H1 (cell line): Measurements from ENCODE around the gene GPR68. TPM values are rescaled to one million over a fixed set of nuclear protein-coding genes. Genes with fewer than 3 reads are reported as not detected.

Source experiments
- CTCF ChIA-PET: fragments of 300-600 bp; sonication (Branson Sonifier 250); formaldehyde crosslinking; loops from one replicate; lab custom pipeline; 2021; ENCODE audit not compliant: partially characterized antibody; lab: Charles Lee
- POLR2A ChIA-PET: fragments of 300-600 bp; sonication (Branson Sonifier 250); formaldehyde crosslinking; loops from one replicate; lab custom pipeline; 2021; ENCODE audit warnings: inconsistent platforms; ENCODE audit not compliant: partially characterized antibody; lab: Charles Lee
- DNase-seq, 2 experiments: peaks; one replicate each; pipeline versions ENCODE4 v3.0.0 to v3.0.0-alpha.2; 2010 to 2022; ENCODE audit warnings: low spot score in 2 of 2, low read depth in 1 of 2, mixed read lengths in 1 of 2
- FAIRE-seq: peaks from 2 replicates; lab custom pipeline; 2011; peaks lifted over from hg19 to GRCh38; lab: Jason Lieb, UNC
- H2AFZ ChIP-seq: 2 replicates; pipeline ENCODE4 v1.8.1; 2012; ENCODE audit warnings: low read length, inconsistent platforms
- H2AK5ac ChIP-seq: 2 replicates; pipeline ENCODE4 v1.6.1; 2013; ENCODE audit warnings: low read depth, low read length
- H2BK120ac ChIP-seq: replicated peaks from 2 replicates; pipeline ENCODE3; 2013; ENCODE audit warnings: low read depth, low read length, inconsistent platforms
- H2BK12ac ChIP-seq: 2 replicates; pipeline ENCODE4 v1.6.1; 2013; ENCODE audit warnings: low read depth, low read length
- H2BK15ac ChIP-seq: 2 replicates; pipeline ENCODE4 v1.6.1; 2013; ENCODE audit warnings: low read length
- H2BK20ac ChIP-seq: 2 replicates; pipeline ENCODE4 v1.6.1; 2013; ENCODE audit warnings: low read length
- H2BK5ac ChIP-seq: 2 replicates; pipeline ENCODE4 v1.6.1; 2013; ENCODE audit warnings: low read depth, low read length
- H3K14ac ChIP-seq: 2 replicates; pipeline ENCODE4 v1.6.1; 2013; ENCODE audit warnings: inconsistent platforms; ENCODE audit not compliant: insufficient read length
- H3K18ac ChIP-seq: 2 replicates; pipeline ENCODE4 v1.6.1; 2013; ENCODE audit warnings: low read length; ENCODE audit errors: extremely low read depth
- H3K23ac ChIP-seq: 2 replicates; pipeline ENCODE4 v1.6.1; 2013; ENCODE audit warnings: inconsistent platforms; ENCODE audit not compliant: insufficient read length
- H3K23me2 ChIP-seq: 2 replicates; pipeline ENCODE4 v1.6.1; 2013; ENCODE audit warnings: low read depth, low read length
- H3K27ac ChIP-seq: 2 replicates; pipeline ENCODE4 v1.6.1; 2011; ENCODE audit warnings: low read depth, low read length, inconsistent platforms
- H3K27me3 ChIP-seq, 4 experiments: replicated peaks in 1 of 4; 1 replicate in 1 of 4; 2 replicates in 3 of 4; pipeline versions ENCODE4 v1.6.1 to v1.8.1; 2011 to 2013; ENCODE audit warnings: low read length in 3 of 4, mild to moderate bottlenecking in 3 of 4, inconsistent platforms in 2 of 4, mixed read lengths in 2 of 4, moderate library complexity in 1 of 4; ENCODE audit not compliant: control insufficient read depth in 3 of 4, insufficient read depth in 3 of 4; ENCODE audit errors: extremely low read depth in 1 of 4
- H3K36me3 ChIP-seq, 4 experiments: 2 replicates each; pipeline versions ENCODE4 v1.6.1 to v1.8.1; 2011 to 2013; ENCODE audit warnings: mild to moderate bottlenecking in 4 of 4, low read length in 3 of 4, moderate library complexity in 2 of 4, control low read depth in 1 of 4, inconsistent platforms in 1 of 4; ENCODE audit not compliant: insufficient read depth in 4 of 4, control insufficient read depth in 2 of 4
- H3K4ac ChIP-seq: replicated peaks from 2 replicates; pipeline ENCODE3; 2013; ENCODE audit warnings: low read length, low read depth, mixed read lengths, inconsistent platforms; ENCODE audit not compliant: insufficient read length
- H3K4me1 ChIP-seq, 4 experiments: replicated peaks in 1 of 4; 1 replicate in 1 of 4; 2 replicates in 3 of 4; pipeline versions ENCODE4 v1.6.1 to v1.8.1; 2011 to 2013; ENCODE audit warnings: low read length in 3 of 4, inconsistent platforms in 2 of 4, mixed read lengths in 1 of 4; ENCODE audit not compliant: insufficient read depth in 4 of 4, control insufficient read depth in 3 of 4
- H3K4me2 ChIP-seq, 2 experiments: 2 replicates each; pipeline versions ENCODE4 v1.6.1 to v1.8.1; 2011 to 2013; ENCODE audit warnings: low read depth in 2 of 2, low read length in 2 of 2, control low read depth in 1 of 2, inconsistent platforms in 1 of 2, mild to moderate bottlenecking in 1 of 2; ENCODE audit not compliant: insufficient read depth in 1 of 2
- H3K4me3 ChIP-seq, 4 experiments: fragments of 200-600, 300-600 bp in 1 of 4; sonication (generic), shearing (Covaris generic), sonication (Bioruptor Twin) in 1 of 4; 2 replicates each; pipeline versions ENCODE4 v1.5.1 to v1.8.1; 2011 to 2016; ENCODE audit warnings: low read length in 4 of 4, low read depth in 3 of 4, control low read depth in 2 of 4, inconsistent platforms in 2 of 4, mild to moderate bottlenecking in 2 of 4, mixed read lengths in 1 of 4, moderate library complexity in 1 of 4; ENCODE audit not compliant: insufficient read depth in 2 of 4; ENCODE audit errors: extremely low read depth in 1 of 4
- H3K56ac ChIP-seq: replicated peaks from 2 replicates; pipeline ENCODE3; 2013; ENCODE audit warnings: low read depth, mild to moderate bottlenecking, mixed read lengths, low read length, inconsistent platforms; ENCODE audit not compliant: insufficient read length
- H3K79me1 ChIP-seq: 2 replicates; pipeline ENCODE4 v1.6.1; 2013; ENCODE audit warnings: low read depth, low read length, control low read depth
- H3K79me2 ChIP-seq, 2 experiments: 2 replicates each; pipeline versions ENCODE4 v1.6.1 to v1.8.1; 2012 to 2013; ENCODE audit warnings: low read length in 2 of 2, mild to moderate bottlenecking in 2 of 2, inconsistent platforms in 1 of 2; ENCODE audit not compliant: insufficient read depth in 2 of 2, control insufficient read depth in 1 of 2
- H3K9ac ChIP-seq, 4 experiments: replicated peaks in 1 of 4; 1 replicate in 1 of 4; 2 replicates in 3 of 4; pipeline versions ENCODE4 v1.6.1 to v1.8.1; 2011 to 2013; ENCODE audit warnings: low read depth in 3 of 4, low read length in 3 of 4, control low read depth in 2 of 4, mild to moderate bottlenecking in 2 of 4, moderate library complexity in 2 of 4, inconsistent platforms in 1 of 4; ENCODE audit errors: extremely low read depth in 1 of 4
- H3K9me3 ChIP-seq, 2 experiments: 2 replicates each; pipeline versions ENCODE4 v1.6.1 to v1.8.1; 2012 to 2013; ENCODE audit warnings: mild to moderate bottlenecking in 2 of 2, moderate library complexity in 2 of 2, control low read depth in 1 of 2, inconsistent platforms in 1 of 2, low read depth in 1 of 2, low read length in 1 of 2, mixed read lengths in 1 of 2; ENCODE audit not compliant: insufficient read depth in 2 of 2
- H4K20me1 ChIP-seq, 2 experiments: replicated peaks in 1 of 2; 2 replicates each; pipeline versions ENCODE3 to v1.8.1; 2011 to 2013; ENCODE audit warnings: inconsistent platforms in 2 of 2, low read length in 2 of 2, mild to moderate bottlenecking in 1 of 2; ENCODE audit not compliant: insufficient read depth in 2 of 2, control insufficient read depth in 1 of 2
- H4K5ac ChIP-seq: 2 replicates; pipeline ENCODE4 v1.6.1; 2013; ENCODE audit warnings: low read length, low read depth, mixed read lengths, inconsistent platforms; ENCODE audit not compliant: insufficient read length
- H4K8ac ChIP-seq: 2 replicates; pipeline ENCODE4 v1.8.0; 2013; ENCODE audit warnings: mild to moderate bottlenecking, moderate library complexity, low read length, inconsistent platforms; ENCODE audit not compliant: insufficient read depth; ENCODE audit errors: extremely low read depth
- H4K91ac ChIP-seq: replicated peaks from 2 replicates; pipeline ENCODE3; 2013; ENCODE audit warnings: low read length, mixed read lengths, inconsistent platforms; ENCODE audit not compliant: insufficient read length
- SP4 ChIP-seq: IDR thresholded peaks from 2 replicates; pipeline ENCODE4 v1.6.1; 2012; ENCODE audit warnings: low read length, inconsistent platforms
- TEAD4 ChIP-seq: IDR thresholded peaks from 2 replicates; pipeline ENCODE4 v1.6.1; 2012; ENCODE audit warnings: low read depth, low read length, inconsistent platforms, mixed read lengths
- WGBS, 2 experiments: shearing (Covaris generic) in 1 of 2; methylation state at CpG; one replicate each; pipeline versions ENCODE4 v1.1.6 to v1.1.7; 2013 to 2015; ENCODE audit warnings: low lambda C conversion rate in 2 of 2, mixed read lengths in 2 of 2, inconsistent platforms in 1 of 2, low coverage in 1 of 2, missing lambda C conversion rate in 1 of 2; ENCODE audit not compliant: insufficient replicate concordance in 2 of 2, insufficient coverage in 1 of 2, insufficient read length in 1 of 2; ENCODE audit errors: extremely low coverage in 1 of 2, missing lambda C conversion rate in 1 of 2; 5-methylcytosine and 5-hydroxymethylcytosine counted together
- polyA plus RNA-seq, 7 experiments: library from polyadenylated mRNA; depleted of rRNA in 3 of 7; stranded (reverse) in 5 of 7; unstranded in 2 of 7; fragments of >200 nt in 5 of 7; fragments of 200-250 nt in 2 of 7; gene quantifications; 1 replicate in 5 of 7; 2 replicates in 1 of 7; 4 replicates in 1 of 7; pipeline versions ENCODE4 v1.2.1 to v1.2.3, GENCODE V29; 2011 to 2013; ENCODE audit warnings: missing spikeins in 2 of 7, mixed read lengths in 2 of 7
- total RNA-seq: library from RNA; stranded (reverse); fragmentation: NEBNext Ultra II Directional; extraction: Animal tissue kit (Norgen Biotek cat#: 25700); gene quantifications from 2 replicates; pipeline ENCODE4 v1.2.1, GENCODE V29; 2021

The GPR68 gene
- total and polyA plus RNA-seq, 2 of the 8 experiments (the other 6 are each of a cell fraction or from before 2014, with no cell fraction given), result 0.22 to 0.76 TPM

GRCh38 chr14:91264151-91265150 is 19.9 kb upstream of the GPR68 start:
- CTCF ChIA-PET, result interaction anchor here (0.5 to 3.2 kb wide), 13 partner anchors 9 to 91 kb away, joined by 3 to 10 read pairs (median 4); no protein-coding TSS in a partner anchor
- TF ChIP-seq SP4 (no peak), TEAD4 (no peak)

More at GRCh38 chr14:91264151-91265150, 19.9 kb upstream of the GPR68 start:
- Histone ChIP-seq H4K91ac (no peak overlapping the region), H3K14ac (no peak overlapping the region), H4K20me1 (no peaks in the 10 kb centered on the region), H3K27ac (no peak overlapping the region), H3K36me3 (no peaks in the 10 kb centered on the region), H3K9me3 (no peaks in the 10 kb centered on the region), H2BK120ac (no peak overlapping the region), H2BK15ac (no peak overlapping the region), H2BK5ac (no peak overlapping the region), H3K18ac (no peak overlapping the region; the same call in none of the 2 replicates), H3K4me3 (peak overlapping the region; percentile 39 to 64 (median 54)), H3K4me1 (peaks cover 0 to 6% (median 1%) of the 10 kb centered on the region in 4 experiments; a peak in 6 of 7 replicates), H3K23me2 (peaks cover 10% of the 10 kb centered on the region; the same call in 1 of the 2 replicates), H3K56ac (peak overlapping the region; percentile 3), H3K9ac (peak overlapping the region in 1 of 4 experiments; percentile 10; a peak in 2 of 7 replicates), H2BK20ac (no peak overlapping the region), H3K27me3 (peaks cover 0 to 27% (median 21%) of the 10 kb centered on the region in 4 experiments; a peak in 6 of 7 replicates), H3K4me2 (peak overlapping the region; percentile 75 to 88), H4K8ac (no peak overlapping the region), H2AK5ac (no peak overlapping the region), H3K23ac (no peak overlapping the region), H2AFZ (peak overlapping the region; percentile 47; the same call in 1 of the 2 replicates), H3K79me1 (no peaks in the 10 kb centered on the region), H3K79me2 (no peaks in the 10 kb centered on the region), H2BK12ac (0 out of 2 replicates have a peak overlapping the region, but pooled peaks have one; percentile 17), H3K4ac (no peak overlapping the region), H4K5ac (no peak overlapping the region)
- no peak for FAIRE-seq
- DNase-seq, result peak in 1 of 2 experiments; percentile 71
- 16% methylated on average over 34 of the region's 69 CpGs; no CpG with 5 or more reads in 1 of the 2 experiments for WGBS, 2 experiments
- POLR2A ChIA-PET, result interaction anchor here (0.7 to 2.6 kb wide), 4 partner anchors 10 to 246 kb away, joined by 3 to 15 read pairs (median 3); partner anchors contain the start of gene PPP4R3A
